Thyroid gland (tissue), 4 donors: ENCODE results near the gene COMMD4.

Experiments
- CTCF ChIP-seq, 6 experiments: fragments of 200-600 bp in 3 of 6; fragments of 450-650 bp in 3 of 6; sonication (generic) in 3 of 6; IDR thresholded peaks; one replicate each; pipeline ENCODE4 v1.5.1; 2016 to 2019; ENCODE audit warnings: antibody characterized with exemption in 6 of 6, mild to moderate bottlenecking in 2 of 6, inconsistent platforms in 1 of 6, moderate library complexity in 1 of 6
- POLR2A ChIP-seq, 2 donors: fragments of 450-650 bp; IDR thresholded peaks; one replicate each; pipeline ENCODE4 v1.6.1; 2017; ENCODE audit warnings: antibody characterized with exemption in 2 of 2, mild to moderate bottlenecking in 2 of 2, moderate library complexity in 1 of 2

GRCh38 chr15:75371486-75371885 is 35.6 kb downstream of the COMMD4 start:
- TF ChIP-seq CTCF (IDR thresholded peaks at IDR 0.05) (no peak), POLR2A (IDR thresholded peaks at IDR 0.05) (no peak)
